Measurements from ENCODE around the gene PDLIM3.

DNA sequence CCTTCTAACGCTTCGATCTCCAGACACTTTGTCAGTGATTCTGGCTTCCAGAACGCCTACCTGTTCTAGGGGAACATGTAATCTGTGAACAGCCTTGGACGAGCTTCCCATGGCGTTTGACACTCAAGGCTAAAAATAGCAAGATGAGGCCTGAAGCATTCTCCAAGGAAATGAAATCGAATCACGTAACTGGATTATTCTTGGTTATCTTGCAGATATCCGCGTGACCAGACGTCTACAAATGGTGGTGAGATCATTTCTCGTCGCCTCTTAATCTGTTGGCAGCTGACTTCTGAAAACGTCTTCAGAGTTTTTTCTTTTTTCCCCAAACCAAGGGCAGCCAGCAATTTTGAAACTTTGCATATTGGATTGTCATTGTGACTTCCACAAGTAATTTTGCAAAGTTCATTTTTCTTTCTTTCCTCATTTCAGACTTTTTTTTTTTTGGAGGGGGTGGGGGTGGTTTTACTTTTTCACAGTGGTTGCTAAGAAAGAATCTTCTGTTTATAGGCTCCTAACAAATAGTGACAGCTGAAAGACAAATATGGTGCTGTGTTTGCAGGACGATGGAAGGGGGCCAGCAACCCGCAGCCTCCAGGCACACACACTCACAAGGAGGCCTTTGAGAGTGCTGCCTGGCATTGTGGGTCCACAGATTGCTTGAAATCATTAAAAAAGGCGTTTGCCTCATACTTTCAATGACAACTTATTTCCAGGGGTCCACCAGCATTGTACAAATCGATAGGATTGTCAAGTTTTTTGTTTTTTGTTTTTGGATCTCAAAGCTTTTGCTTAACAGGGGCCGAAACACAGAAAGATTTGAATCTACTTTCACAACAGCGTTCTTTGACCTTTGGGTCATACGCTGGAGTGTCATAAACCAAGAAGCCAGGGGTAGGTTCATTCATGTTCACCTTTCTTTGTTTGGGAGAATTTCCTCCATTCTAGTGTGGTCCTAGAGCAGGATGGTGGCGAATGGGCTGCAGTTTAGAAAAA lies 32.4 kb upstream of the PDLIM3 start:
- TF ChIP-seq, protein P1, sequence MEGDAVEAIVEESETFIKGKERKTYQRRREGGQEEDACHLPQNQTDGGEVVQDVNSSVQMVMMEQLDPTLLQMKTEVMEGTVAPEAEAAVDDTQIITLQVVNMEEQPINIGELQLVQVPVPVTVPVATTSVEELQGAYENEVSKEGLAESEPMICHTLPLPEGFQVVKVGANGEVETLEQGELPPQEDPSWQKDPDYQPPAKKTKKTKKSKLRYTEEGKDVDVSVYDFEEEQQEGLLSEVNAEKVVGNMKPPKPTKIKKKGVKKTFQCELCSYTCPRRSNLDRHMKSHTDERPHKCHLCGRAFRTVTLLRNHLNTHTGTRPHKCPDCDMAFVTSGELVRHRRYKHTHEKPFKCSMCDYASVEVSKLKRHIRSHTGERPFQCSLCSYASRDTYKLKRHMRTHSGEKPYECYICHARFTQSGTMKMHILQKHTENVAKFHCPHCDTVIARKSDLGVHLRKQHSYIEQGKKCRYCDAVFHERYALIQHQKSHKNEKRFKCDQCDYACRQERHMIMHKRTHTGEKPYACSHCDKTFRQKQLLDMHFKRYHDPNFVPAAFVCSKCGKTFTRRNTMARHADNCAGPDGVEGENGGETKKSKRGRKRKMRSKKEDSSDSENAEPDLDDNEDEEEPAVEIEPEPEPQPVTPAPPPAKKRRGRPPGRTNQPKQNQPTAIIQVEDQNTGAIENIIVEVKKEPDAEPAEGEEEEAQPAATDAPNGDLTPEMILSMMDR (conservative IDR thresholded peaks at IDR 0.05): no peak
- TF ChIP-seq EZH2 (IDR thresholded peaks at IDR 0.05; ENCODE audit: low read depth): no peak
